Fibroblast of skin of left biceps (primary cell): Measurements from ENCODE around the gene S100A13.
"Not testable (repeated sequence)": the region's sequence is repeated elsewhere in the genome, so short reads cannot be mapped to it uniquely, and the experiment has no call there.

Source experiments
- DNase-seq, 2 experiments: peaks; one replicate each; pipeline ENCODE4 v3.0.0-alpha.2; 2013; ENCODE audit warnings: low read depth in 2 of 2

The S100A13 gene

DNA sequence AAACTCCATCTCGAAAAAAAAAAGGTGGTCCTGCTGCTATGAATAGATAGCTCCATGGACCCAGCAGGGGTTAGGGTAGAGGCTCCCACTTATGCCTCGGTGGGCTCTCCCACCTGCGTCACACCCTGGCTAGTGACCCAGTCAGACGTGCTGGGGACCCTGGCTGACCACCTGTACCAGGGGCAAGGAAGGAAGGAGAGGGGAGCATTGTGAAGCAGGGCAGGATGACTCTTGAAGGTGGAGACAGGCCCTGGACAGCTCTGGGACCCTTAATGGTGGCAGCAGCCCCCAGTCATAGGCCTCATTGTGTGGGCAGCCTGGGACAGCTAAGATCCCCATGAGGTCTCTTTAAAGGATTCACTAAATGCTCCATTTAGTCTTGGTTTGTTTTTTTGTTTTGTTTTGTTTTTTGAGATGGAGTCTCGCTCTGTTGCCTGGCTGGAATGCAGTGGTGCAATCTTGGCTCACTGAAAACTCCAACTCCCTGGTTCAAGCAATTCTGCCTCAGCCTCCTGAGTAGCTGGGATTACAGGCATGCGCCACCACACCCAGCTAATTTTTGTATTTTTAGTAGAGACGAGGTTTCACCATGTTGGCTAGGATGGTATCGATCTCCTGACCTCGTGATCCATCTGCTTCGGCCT is 20.8 kb upstream of the S100A13 start:
- no peak for DNase-seq

GRCh38 chr1:153647346-153647714 is 20.0 kb upstream of the S100A13 start:
- no peak for DNase-seq

DNA sequence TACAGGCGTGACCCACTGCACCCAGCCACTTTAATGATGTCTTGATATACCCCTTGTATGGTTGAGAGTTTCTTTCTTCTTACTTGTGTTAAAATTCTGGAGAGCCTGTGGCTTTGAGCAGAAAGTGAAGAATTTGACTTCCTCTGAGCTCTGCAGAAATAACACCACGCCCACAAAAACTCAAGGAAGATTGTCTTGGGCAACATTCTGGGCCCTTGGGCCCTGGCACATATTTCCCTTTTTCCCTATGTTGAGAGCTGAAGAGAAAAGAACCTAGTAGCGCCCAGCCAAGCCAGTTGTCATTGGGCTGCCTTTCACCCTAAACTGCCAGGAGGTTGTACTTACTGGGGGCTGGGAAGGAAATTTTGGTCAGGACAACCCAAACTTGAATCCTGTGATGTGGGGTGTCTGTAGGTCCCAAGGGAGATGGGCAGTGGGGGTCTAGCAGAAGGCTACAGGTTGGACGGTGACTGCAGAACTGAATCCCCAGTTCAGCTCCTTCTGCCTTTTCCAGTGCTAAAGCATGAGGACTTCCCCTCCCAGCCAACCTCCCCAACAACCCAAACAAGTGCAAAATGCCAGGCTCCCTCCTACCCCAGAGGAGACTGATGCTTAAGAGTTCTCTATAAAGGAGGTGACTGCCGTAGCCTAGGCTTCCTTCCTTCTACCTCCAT is 19.5 kb upstream of the S100A13 start:
- no peak for DNase-seq

DNA sequence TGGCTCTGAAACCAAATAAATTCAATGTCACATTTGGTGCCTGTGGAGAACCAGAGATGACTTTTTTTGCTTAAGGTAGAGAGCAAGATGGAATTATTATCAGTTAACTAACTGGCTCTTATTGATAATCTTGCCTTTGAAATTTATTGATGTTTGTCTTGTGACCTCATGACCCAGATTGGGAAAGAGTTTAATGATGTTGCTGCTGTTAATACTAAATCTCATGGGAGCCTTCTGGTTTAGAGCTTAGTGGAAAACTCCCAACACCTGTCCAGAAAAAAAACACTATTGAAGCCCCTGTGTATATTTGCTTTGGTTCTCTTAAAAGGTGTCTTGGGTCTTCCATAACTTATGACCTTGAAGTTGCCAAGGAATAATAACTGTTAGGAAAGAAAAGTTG is 16.5 kb upstream of the S100A13 start:
- DNase-seq = no peak

GRCh38 chr1:153643100-153643499 is 15.8 kb upstream of the S100A13 start:
- no peak for DNase-seq

DNA sequence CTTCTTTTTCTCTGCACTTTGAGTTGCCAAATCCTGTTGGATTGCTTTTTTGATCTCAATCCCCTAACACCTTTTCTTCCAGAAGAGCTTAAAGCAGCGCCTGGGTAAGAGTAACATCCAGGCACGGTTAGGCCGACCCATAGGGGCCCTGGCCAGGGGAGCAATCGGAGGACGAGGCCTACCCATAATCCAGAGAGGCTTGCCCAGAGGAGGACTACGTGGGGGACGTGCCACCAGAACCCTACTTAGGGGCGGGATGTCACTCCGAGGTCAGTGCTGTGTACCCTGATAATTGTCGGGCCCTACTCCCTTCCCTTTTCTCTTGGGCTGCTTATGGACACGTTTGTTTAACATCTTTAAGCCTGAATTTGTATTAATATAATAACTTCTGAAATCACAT is 14.9 kb upstream of the S100A13 start:
- DNase-seq = no peak

GRCh38 chr1:153640861-153641260 is 13.6 kb upstream of the S100A13 start:
- no peak for DNase-seq

- DNase-seq = not testable (repeated sequence)
These were observed 12.9 kb upstream of the S100A13 start for GRCh38 chr1:153640213-153640612.

- DNase-seq = no peak
These were observed 12.0 kb upstream of the S100A13 start for GRCh38 chr1:153639280-153639679.

DNA sequence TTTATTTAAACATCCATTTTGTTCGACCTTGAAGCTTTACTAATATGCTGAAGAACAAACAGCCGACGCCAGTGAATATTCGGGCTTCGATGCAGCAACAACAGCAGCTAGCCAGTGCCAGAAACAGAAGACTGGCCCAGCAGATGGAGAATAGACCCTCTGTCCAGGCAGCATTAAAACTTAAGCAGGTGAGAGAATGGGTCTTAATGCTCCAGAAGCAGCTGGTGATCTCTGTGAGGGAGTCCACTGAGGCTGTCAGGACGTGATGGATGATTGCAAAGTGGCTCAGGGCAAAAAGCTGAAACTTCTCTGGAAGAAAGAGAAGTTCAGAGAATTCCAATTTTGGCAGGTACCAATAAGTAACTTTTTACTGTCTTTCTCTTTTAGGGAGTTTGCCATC is 11.0 kb upstream of the S100A13 start:
- DNase-seq = no peak

GRCh38 chr1:153636312-153636711 is 9.0 kb upstream of the S100A13 start:
- no peak for DNase-seq

DNA sequence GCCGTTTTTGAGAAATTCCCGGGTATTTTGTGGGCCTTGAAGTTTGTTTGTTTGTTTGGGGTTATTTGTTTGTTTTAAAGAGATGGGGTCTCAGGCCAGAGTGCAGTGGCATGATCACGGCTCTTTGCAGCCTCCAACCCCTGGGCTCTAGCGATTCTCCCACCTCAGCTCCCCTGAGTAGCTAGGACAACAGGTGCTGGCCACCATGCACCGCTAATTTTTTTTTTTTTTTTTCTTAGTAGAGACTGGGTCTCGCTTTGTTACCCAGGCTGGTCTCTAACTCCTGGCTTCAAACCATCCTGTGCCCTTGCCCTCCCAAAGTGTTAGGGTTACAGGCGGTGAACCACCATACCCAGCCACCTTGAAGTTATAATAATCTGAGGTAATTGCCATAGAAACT is 8.6 kb upstream of the S100A13 start:
- DNase-seq = no peak

GRCh38 chr1:153633754-153634665 is 6.7 kb upstream of the S100A13 start, which contains the start of gene CHTOP:
Gene CHTOP (plus strand): TSS chr1:153634066. CDS start chr1:153636589, 2,523 bp downstream.
- DNase-seq = peak; percentile 96

- no peak for DNase-seq
These were observed 6.0 kb upstream of the S100A13 start for GRCh38 chr1:153633161-153633753.

DNA sequence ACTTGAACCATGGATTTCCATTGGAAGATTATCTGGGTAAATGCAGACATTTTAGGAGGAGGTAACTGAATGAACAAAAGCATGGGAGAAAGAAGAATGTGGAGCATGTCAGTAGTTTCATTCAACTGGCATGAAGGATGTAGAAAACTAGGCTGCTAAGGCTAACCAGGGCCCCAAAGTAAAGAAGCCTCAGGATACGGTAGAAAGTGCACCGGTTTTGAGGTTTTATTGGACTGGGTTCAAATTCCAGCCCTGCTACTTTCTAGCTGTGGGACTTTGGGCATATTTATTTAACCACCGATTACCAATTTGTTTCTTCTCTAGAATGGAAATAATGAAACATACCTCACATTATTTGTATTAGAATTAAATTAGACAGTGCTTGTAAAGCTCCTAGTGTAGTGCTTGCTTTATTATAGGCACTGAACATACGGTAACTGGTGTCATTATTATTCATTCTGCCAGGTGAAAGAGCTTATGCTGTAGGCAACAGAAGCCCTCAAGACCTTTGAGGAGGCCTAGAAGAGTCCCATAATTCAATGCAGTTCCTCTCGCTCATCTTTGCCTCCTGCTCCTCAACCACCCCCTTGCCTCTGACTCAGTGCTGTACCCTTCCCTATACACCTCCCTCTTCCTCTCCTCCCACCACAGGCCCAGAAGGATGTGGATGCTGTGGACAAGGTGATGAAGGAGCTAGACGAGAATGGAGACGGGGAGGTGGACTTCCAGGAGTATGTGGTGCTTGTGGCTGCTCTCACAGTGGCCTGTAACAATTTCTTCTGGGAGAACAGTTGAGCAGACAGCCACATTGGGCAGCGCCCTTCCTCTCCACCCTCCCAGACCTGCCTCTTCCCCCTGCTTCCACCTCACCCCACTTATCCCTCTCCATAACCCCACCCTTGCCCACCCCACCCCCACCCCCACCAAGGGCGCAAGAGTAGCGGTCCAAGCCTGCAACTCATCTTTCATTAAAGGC is 4.0 kb upstream of the S100A13 start:
- no peak for DNase-seq

GRCh38 chr1:153630384-153630783 is 3.1 kb upstream of the S100A13 start:
- DNase-seq = no peak

DNA sequence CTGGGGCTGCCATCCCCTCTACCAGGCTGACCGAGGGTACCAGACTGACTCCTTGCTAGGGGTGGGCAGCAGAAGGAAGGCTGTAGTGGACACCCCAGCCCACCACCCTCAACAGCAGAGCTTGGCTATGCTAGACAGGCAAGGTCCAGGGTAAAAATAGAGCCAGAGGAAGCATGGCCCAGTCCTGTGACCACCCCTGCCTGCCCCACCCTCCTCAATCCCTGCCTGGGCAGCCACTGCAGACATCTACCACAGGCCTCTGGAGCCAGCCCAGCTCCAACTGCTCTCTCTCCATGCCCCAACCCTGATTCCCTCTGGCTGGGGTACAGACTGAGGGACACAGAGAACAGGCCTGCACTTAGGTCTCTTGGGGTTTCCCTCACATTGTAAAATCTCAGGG is 2.7 kb upstream of the S100A13 start:
- no peak for DNase-seq

DNA sequence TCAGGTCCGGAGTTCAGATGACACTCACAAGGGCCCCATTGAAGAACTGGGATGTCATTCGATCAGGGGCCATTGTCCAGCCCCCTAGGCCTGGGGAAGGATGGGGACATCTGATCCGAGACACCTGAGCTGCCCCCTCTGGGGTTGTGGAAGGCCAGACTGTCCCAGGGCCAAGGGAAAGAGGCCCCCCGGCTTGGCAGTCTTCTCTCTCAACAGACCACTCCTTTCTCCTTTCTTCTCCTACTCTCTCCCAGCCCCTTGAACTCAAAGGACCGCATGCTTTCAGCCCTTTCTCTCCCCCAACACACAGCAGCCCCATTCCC is 2.0 kb upstream of the S100A13 start:
- no peak for DNase-seq

GRCh38 chr1:153628638-153629342 is 1.5 kb upstream of the S100A13 start:
- DNase-seq = no peak
